A549 (cell line): Measurements from ENCODE around the gene HMGCS1. TPM values are rescaled to one million over a fixed set of nuclear protein-coding genes. Genes with fewer than 3 reads are reported as not detected.

Experiments used
- ATAC-seq, 2 experiments: fragments of 200-7000 bp in 1 of 2; fragments of >200 bp in 1 of 2; cut with Nextera tagmentation in 1 of 2; cut with Tn5 transposase in 1 of 2; 3 replicates each; pipeline versions ENCODE4 v1.8.0 to v1.9.1; 2018 to 2020; ENCODE audit warnings: mild to moderate bottlenecking in 1 of 2, moderate library complexity in 1 of 2
- CTCF ChIA-PET: fragments of 300-600 bp; sonication (Branson Sonifier 250); formaldehyde crosslinking; extraction: SDS; loops from one replicate; lab custom pipeline; 2021; ENCODE audit warnings: antibody characterized with exemption, inconsistent platforms; lab: Yijun Ruan, JAX
- POLR2A ChIA-PET: fragments of 350-600 bp; formaldehyde crosslinking; extraction: SDS; loops from one replicate; lab custom pipeline; 2021; ENCODE audit warnings: antibody characterized with exemption, inconsistent platforms; lab: Yijun Ruan, JAX
- DNase-seq, 2 experiments: peaks; one replicate each; pipeline versions ENCODE4 v3.0.0 to v3.0.0-alpha.2; 2011 to 2016; ENCODE audit warnings: low read depth in 1 of 2, low spot score in 1 of 2
- FAIRE-seq: peaks from 2 replicates; lab custom pipeline; 2011; peaks lifted over from hg19 to GRCh38; lab: Jason Lieb, UNC
- H3K27ac ChIP-seq, 2 experiments: fragments of >200 bp; sonication (Bioruptor Twin); formaldehyde crosslinking; 3 replicates each; pipeline ENCODE4 v1.5.1; 2016 to 2017
- H3K4me1 ChIP-seq: fragments of >200 bp; sonication (Bioruptor Twin); formaldehyde crosslinking; 3 replicates; pipeline ENCODE4 v1.6.1; 2016
- H3K4me2 ChIP-seq: fragments of >200 bp; sonication (Bioruptor Twin); formaldehyde crosslinking; 3 replicates; pipeline ENCODE4 v1.6.1; 2016
- H3K4me3 ChIP-seq: fragments of >200 bp; sonication (Bioruptor Twin); formaldehyde crosslinking; 3 replicates; pipeline ENCODE4 v1.5.1; 2016
- H3K9me3 ChIP-seq: fragments of >200 bp; sonication (Bioruptor Twin); formaldehyde crosslinking; 3 replicates; pipeline ENCODE4 v1.6.1; 2016
- CBX8 ChIP-seq: fragments of 200-600 bp; sonication (generic); IDR thresholded peaks from 2 replicates; pipeline ENCODE4 v1.6.1; 2016
- CHD2 ChIP-seq: fragments of 150-350 bp; IDR thresholded peaks from 2 replicates; pipeline ENCODE4 v1.6.1; 2014; ENCODE audit warnings: low read length; ENCODE audit not compliant: partially characterized antibody
- EP300 ChIP-seq, 2 experiments: fragments of >200 bp; sonication (Bioruptor Twin); formaldehyde crosslinking; IDR thresholded peaks; 2 replicates in 1 of 2; 3 replicates in 1 of 2; pipeline ENCODE4 v1.6.1; 2016 to 2017
- ESRRA ChIP-seq: fragments of 150-350 bp; IDR thresholded peaks from 2 replicates; pipeline ENCODE4 v1.6.1; 2014; ENCODE audit warnings: mild to moderate bottlenecking, low read length, borderline replicate concordance
- FOSB ChIP-seq: fragments of 250-450 bp; sonication (Bioruptor Pico); IDR thresholded peaks from 2 replicates; pipeline ENCODE4 v1.5.0; 2020; ENCODE audit warnings: mild to moderate bottlenecking, moderate library complexity
- HOXA7 ChIP-seq: fragments of 250-450 bp; sonication (Bioruptor Pico); IDR thresholded peaks from 2 replicates; pipeline ENCODE4 v1.5.0; 2020; ENCODE audit warnings: mild to moderate bottlenecking, moderate library complexity
- HOXB13 ChIP-seq: fragments of 250-450 bp; sonication (Bioruptor Pico); IDR thresholded peaks from 2 replicates; pipeline ENCODE4 v1.5.0; 2020; ENCODE audit warnings: low read depth, mild to moderate bottlenecking, moderate library complexity
- JUN ChIP-seq, 2 experiments: fragments of >200 bp; sonication (Bioruptor Twin); formaldehyde crosslinking; IDR thresholded peaks; 2 replicates in 1 of 2; 3 replicates in 1 of 2; pipeline ENCODE4 v1.6.1; 2016 to 2017
- JUNB ChIP-seq: fragments of >200 bp; sonication (Bioruptor Twin); formaldehyde crosslinking; IDR thresholded peaks from 2 replicates; pipeline ENCODE4 v1.6.1; 2016
- MAFK ChIP-seq: fragments of 450-650 bp; IDR thresholded peaks from 2 replicates; pipeline ENCODE4 v1.6.1; 2014; ENCODE audit not compliant: partially characterized antibody
- MAZ ChIP-seq: fragments of 150-350 bp; IDR thresholded peaks from 2 replicates; pipeline ENCODE4 v1.6.1; 2014; ENCODE audit warnings: antibody characterized with exemption, low read depth, low read length, borderline replicate concordance
- PHF8 ChIP-seq: fragments of 200-600 bp; sonication (generic); IDR thresholded peaks from 2 replicates; pipeline ENCODE4 v1.6.1; 2016; ENCODE audit warnings: low read depth, mild to moderate bottlenecking, antibody characterized with exemption, moderate library complexity, borderline replicate concordance
- POLR2A ChIP-seq: IDR thresholded peaks from 2 replicates; pipeline ENCODE4 v1.6.1; 2012; ENCODE audit warnings: mild to moderate bottlenecking, low read length
- RAD21 ChIP-seq, 2 experiments: fragments of >200 bp in 1 of 2; sonication (Bioruptor Twin) in 1 of 2; formaldehyde crosslinking in 1 of 2; IDR thresholded peaks in 1 of 2; conservative IDR thresholded peaks in 1 of 2; 2 replicates in 1 of 2; 3 replicates in 1 of 2; pipeline ENCODE4 v1.6.1; 2012 to 2018; ENCODE audit warnings: inconsistent platforms in 1 of 2
- RFX5 ChIP-seq: fragments of 450-650 bp; IDR thresholded peaks from 2 replicates; pipeline ENCODE4 v1.7.1; 2014; ENCODE audit warnings: antibody characterized with exemption, mild to moderate bottlenecking, moderate library complexity
- SMC3 ChIP-seq: fragments of >200 bp; sonication (Bioruptor Twin); formaldehyde crosslinking; IDR thresholded peaks from 3 replicates; pipeline ENCODE4 v1.6.1; 2018; ENCODE audit warnings: inconsistent platforms
- SREBF2 ChIP-seq: fragments of 450-650 bp; IDR thresholded peaks from 2 replicates; pipeline ENCODE4 v1.6.1; 2014; ENCODE audit warnings: mild to moderate bottlenecking, moderate library complexity
- TP53 ChIP-seq: fragments of 250-450 bp; sonication (Bioruptor Pico); IDR thresholded peaks from 2 replicates; pipeline ENCODE4 v1.5.0; 2021; ENCODE audit warnings: mild to moderate bottlenecking, moderate library complexity
- ZC3H11A ChIP-seq: fragments of 450-650 bp; IDR thresholded peaks from 2 replicates; pipeline ENCODE4 v1.6.1; 2014; ENCODE audit warnings: antibody characterized with exemption, mild to moderate bottlenecking
- ZSCAN20 ChIP-seq: fragments of 250-450 bp; sonication (Bioruptor Pico); IDR thresholded peaks from 2 replicates; pipeline ENCODE4 v1.8.0; 2022; ENCODE audit warnings: mild to moderate bottlenecking, moderate library complexity
- WGBS: methylation state at CpG from one replicate; pipeline ENCODE4 v1.1.6; 2017; ENCODE audit errors: missing lambda C conversion rate; 5-methylcytosine and 5-hydroxymethylcytosine counted together
- polyA plus RNA-seq, 4 experiments: library from polyadenylated mRNA; depleted of rRNA in 3 of 4; stranded (reverse); fragments of >200 nt; fragmentation: RNase III in 1 of 4; extraction: RNeasy Plus Mini Kit Qiagen cat#74134 plus additional on column Dnase treatment in 1 of 4; gene quantifications; 2 replicates in 3 of 4; 3 replicates in 1 of 4; pipeline ENCODE4 v1.2.3, GENCODE V29; 2011 to 2017
- TF ChIP-seq, protein P1 (sequence below): fragments of 450-650 bp; IDR thresholded peaks from 2 replicates; pipeline ENCODE4 v1.6.1; 2014; ENCODE audit warnings: antibody characterized with exemption
- TF ChIP-seq, protein P2 (sequence below): fragments of >200 bp; sonication (Bioruptor Twin); formaldehyde crosslinking; IDR thresholded peaks from 3 replicates; pipeline ENCODE4 v1.6.1; 2016
- TF ChIP-seq, protein P3 (sequence below): IDR thresholded peaks from 2 replicates; pipeline ENCODE4 v1.6.1; 2012
- TF ChIP-seq, protein P4 (sequence below): fragments of >200 bp; sonication (Bioruptor Twin); formaldehyde crosslinking; IDR thresholded peaks from 2 replicates; pipeline ENCODE4 v1.6.1; 2016
- TF ChIP-seq, protein P5 (sequence below): fragments of 250-450 bp; sonication (Bioruptor Pico); IDR thresholded peaks from 2 replicates; pipeline ENCODE4 v1.5.0; 2021; ENCODE audit warnings: mild to moderate bottlenecking, moderate library complexity, borderline replicate concordance
- TF ChIP-seq, protein P6 (sequence below): IDR thresholded peaks from 2 replicates; pipeline ENCODE4 v1.6.1; 2012

HMGCS1 gene
- polyA plus RNA-seq, 2 of the 4 experiments (the other 2 are of a cell fraction), result 64.8 to 72.8 TPM

DNA sequence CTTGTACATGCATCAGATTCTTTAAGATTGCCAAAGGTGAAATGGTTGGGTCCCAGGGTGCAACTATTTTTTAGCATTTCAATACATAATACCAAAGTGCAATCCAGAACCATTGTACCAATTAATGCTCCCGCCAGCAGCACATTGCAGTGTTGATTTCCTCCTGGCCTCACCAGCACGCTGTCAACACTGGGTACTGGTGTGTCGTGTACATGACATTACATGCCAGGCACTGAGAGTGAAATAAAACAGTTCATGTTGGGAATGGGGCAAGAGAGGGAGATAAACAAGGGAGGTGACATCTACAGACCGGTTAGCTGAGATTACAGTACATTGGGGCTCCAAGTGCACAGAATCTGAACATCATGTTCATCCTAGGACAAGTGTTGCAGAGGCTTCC lies 37.8 kb downstream of the HMGCS1 start (continued):
- TF ChIP-seq SMC3, result no peak
- TF ChIP-seq EP300 (IDR thresholded peaks at IDR 0.05), result no peak
- TF ChIP-seq RAD21 (conservative IDR thresholded peaks at IDR 0.05 in 1 of 2, IDR thresholded peaks at IDR 0.05 in 1 of 2), result no peak
- TF ChIP-seq FOSB (CRISPR knock-in tag), result no peak
- TF ChIP-seq SREBF2, result no peak
- no peak for TF ChIP-seq RFX5
- TF ChIP-seq, protein P1, sequence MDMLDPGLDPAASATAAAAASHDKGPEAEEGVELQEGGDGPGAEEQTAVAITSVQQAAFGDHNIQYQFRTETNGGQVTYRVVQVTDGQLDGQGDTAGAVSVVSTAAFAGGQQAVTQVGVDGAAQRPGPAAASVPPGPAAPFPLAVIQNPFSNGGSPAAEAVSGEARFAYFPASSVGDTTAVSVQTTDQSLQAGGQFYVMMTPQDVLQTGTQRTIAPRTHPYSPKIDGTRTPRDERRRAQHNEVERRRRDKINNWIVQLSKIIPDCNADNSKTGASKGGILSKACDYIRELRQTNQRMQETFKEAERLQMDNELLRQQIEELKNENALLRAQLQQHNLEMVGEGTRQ, result no peak

DNA sequence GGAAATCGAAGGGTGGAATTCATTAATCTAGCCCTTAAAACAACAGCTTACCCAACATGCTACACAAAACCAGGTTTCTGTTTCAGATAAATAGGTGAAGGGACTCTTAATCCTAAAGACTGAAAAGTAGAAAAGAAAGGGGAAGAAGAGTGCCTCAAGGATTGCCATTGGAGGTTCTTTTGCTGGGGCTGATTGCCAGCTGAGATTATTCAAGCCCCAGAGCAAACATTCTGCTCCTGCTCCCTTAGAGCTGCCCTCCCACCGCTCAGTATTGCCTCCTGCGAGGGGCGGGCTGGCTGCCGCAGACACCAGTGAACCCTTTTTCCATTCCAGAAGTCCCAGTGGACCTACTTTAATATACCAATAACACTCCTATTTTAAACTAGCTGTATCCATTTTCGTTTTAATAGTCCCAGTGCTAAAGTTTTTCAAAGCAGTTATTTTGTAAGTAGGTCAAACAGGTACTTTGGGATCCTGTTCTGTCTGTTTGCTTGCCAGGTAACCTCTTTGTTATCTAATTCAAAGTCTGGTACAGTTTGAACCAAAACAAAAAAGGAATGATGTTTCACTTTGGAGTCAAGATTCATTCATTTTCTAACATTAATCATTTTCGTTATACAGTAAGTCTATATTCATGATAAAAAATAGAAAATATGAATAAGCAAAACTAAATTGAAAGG lies 38.6 kb downstream of the HMGCS1 start:
- DNase-seq (no peak), FAIRE-seq (no peak), ATAC-seq (no peak)
- WGBS, result 66% methylated on average over 7 of the region's 7 CpGs
- H3K9me3 ChIP-seq, result no peaks in the 10 kb centered on the region
- CTCF ChIA-PET, result interaction anchor here (0.7 to 1.1 kb wide), 3 partner anchors 10 to 1015 kb away, joined by 3 read pairs; no protein-coding TSS in a partner anchor
- POLR2A ChIA-PET, result no interaction called here
- no peak overlapping the region for H3K4me3 ChIP-seq
- H3K27ac ChIP-seq, result no peak overlapping the region
- TF ChIP-seq JUNB, result no peak
- no peak for TF ChIP-seq HOXA7
- no peak for TF ChIP-seq RFX5
- TF ChIP-seq JUN (IDR thresholded peaks at IDR 0.05), result no peak
- TF ChIP-seq POLR2A, result no peak
- no peak for TF ChIP-seq HOXB13
- TF ChIP-seq, protein P2, sequence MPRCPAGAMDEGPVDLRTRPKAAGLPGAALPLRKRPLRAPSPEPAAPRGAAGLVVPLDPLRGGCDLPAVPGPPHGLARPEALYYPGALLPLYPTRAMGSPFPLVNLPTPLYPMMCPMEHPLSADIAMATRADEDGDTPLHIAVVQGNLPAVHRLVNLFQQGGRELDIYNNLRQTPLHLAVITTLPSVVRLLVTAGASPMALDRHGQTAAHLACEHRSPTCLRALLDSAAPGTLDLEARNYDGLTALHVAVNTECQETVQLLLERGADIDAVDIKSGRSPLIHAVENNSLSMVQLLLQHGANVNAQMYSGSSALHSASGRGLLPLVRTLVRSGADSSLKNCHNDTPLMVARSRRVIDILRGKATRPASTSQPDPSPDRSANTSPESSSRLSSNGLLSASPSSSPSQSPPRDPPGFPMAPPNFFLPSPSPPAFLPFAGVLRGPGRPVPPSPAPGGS, result no peak
- no peak for TF ChIP-seq ZSCAN20 (CRISPR knock-in tag)
- no peak for TF ChIP-seq ZC3H11A
- no peak for TF ChIP-seq CBX8
- TF ChIP-seq, protein P3, sequence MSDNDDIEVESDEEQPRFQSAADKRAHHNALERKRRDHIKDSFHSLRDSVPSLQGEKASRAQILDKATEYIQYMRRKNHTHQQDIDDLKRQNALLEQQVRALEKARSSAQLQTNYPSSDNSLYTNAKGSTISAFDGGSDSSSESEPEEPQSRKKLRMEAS, result no peak
- TF ChIP-seq CHD2, result no peak
- no peak overlapping the region for H3K4me2 ChIP-seq
- no peaks in the 10 kb centered on the region for H3K4me1 ChIP-seq

DNA sequence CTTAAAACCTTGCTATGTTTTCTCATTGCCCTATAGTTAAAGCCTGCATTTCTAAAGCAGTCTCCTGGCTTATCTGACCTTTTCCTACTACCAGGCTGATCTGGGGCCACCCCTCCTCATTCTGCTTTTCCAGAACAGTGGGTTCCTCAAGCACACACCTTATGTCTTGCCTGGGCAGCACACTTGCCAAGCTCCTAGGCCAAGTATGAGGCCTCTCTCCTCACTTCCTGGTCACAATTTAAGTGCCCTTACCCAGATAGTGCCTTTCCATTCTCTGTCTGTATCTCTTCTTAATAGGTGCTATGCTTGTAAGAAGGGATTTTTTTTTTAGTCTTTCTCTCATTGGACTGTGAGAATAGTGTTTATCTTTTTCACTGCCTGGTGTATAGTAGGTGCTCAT lies 39.7 kb downstream of the HMGCS1 start:
- ATAC-seq (no peak), DNase-seq (no peak), FAIRE-seq (no peak)
- H3K27ac ChIP-seq, result no peak overlapping the region
- no peaks in the 10 kb centered on the region for H3K9me3 ChIP-seq
- TF ChIP-seq MAFK, result no peak
- no peak for TF ChIP-seq MAZ
- TF ChIP-seq ESRRA, result no peak
- H3K4me3 ChIP-seq, result no peak overlapping the region
- ChIA-PET CTCF (interaction anchor here (1.1 kb wide), 1 partner anchor 21 kb away, joined by 3 read pairs; no protein-coding TSS in a partner anchor), POLR2A (no interaction called here)
- no peaks in the 10 kb centered on the region for H3K4me1 ChIP-seq
- H3K4me2 ChIP-seq, result no peak overlapping the region

DNA sequence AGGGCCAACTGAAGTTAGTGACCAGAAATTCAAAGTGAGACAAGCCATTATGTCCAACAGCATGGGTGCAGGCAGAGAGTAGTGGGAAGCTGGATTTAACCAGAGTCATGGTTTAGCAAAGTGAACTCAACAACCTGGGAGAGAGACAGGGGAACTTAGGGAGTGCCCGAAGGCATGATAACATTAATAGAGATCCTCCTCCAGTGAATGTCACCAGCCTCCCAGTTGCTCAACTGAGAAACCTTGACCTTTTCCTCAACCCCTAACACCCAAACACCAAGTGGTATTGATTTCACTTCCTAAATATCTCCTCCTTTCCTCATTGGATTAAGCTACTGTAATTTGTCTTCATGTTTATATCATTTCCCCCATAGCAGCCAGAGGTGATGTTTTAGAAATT lies 42.6 kb downstream of the HMGCS1 start:
- ATAC-seq, result no peak
- H3K4me3 ChIP-seq, result no peak overlapping the region
- POLR2A ChIA-PET, result no interaction called here
- no peak for DNase-seq
- no peak for FAIRE-seq
- no peaks in the 10 kb centered on the region for H3K4me1 ChIP-seq
- H3K4me2 ChIP-seq, result no peak overlapping the region
- 63% methylated on average over 1 of the region's 1 CpG for WGBS
- no peaks in the 10 kb centered on the region; the same call in 2 of the 3 replicates for H3K9me3 ChIP-seq
- CTCF ChIA-PET, result no interaction called here
- no peak overlapping the region for H3K27ac ChIP-seq
- TF ChIP-seq PHF8 (no peak), RAD21 (conservative IDR thresholded peaks at IDR 0.05 in 1 of 2, IDR thresholded peaks at IDR 0.05 in 1 of 2) (no peak), CBX8 (no peak), POLR2A (no peak), SMC3 (no peak), TP53 (no peak), MAZ (no peak), MAFK (no peak)
- TF ChIP-seq, protein P4, sequence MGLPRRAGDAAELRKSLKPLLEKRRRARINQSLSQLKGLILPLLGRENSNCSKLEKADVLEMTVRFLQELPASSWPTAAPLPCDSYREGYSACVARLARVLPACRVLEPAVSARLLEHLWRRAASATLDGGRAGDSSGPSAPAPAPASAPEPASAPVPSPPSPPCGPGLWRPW, result no peak
- TF ChIP-seq, protein P5, sequence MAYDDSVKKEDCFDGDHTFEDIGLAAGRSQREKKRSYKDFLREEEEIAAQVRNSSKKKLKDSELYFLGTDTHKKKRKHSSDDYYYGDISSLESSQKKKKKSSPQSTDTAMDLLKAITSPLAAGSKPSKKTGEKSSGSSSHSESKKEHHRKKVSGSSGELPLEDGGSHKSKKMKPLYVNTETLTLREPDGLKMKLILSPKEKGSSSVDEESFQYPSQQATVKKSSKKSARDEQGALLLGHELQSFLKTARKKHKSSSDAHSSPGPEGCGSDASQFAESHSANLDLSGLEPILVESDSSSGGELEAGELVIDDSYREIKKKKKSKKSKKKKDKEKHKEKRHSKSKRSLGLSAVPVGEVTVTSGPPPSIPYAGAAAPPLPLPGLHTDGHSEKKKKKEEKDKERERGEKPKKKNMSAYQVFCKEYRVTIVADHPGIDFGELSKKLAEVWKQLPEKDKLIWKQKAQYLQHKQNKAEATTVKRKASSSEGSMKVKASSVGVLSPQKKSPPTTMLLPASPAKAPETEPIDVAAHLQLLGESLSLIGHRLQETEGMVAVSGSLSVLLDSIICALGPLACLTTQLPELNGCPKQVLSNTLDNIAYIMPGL (CRISPR knock-in tag), result no peak
- TF ChIP-seq, protein P6, sequence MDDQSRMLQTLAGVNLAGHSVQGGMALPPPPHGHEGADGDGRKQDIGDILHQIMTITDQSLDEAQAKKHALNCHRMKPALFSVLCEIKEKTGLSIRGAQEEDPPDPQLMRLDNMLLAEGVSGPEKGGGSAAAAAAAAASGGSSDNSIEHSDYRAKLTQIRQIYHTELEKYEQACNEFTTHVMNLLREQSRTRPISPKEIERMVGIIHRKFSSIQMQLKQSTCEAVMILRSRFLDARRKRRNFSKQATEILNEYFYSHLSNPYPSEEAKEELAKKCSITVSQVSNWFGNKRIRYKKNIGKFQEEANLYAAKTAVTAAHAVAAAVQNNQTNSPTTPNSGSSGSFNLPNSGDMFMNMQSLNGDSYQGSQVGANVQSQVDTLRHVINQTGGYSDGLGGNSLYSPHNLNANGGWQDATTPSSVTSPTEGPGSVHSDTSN, result no peak
